ENCODE measurements around the gene KRT8. TPM values are rescaled to one million over a fixed set of nuclear protein-coding genes. Genes with fewer than 3 reads are reported as not detected.
A peak's percentile ranks its signal among the peaks of the same experiment; 100 is the strongest.

Gene KRT8
- total RNA-seq, 2 donors from 2014 or later = 182 to 536 TPM

DNA sequence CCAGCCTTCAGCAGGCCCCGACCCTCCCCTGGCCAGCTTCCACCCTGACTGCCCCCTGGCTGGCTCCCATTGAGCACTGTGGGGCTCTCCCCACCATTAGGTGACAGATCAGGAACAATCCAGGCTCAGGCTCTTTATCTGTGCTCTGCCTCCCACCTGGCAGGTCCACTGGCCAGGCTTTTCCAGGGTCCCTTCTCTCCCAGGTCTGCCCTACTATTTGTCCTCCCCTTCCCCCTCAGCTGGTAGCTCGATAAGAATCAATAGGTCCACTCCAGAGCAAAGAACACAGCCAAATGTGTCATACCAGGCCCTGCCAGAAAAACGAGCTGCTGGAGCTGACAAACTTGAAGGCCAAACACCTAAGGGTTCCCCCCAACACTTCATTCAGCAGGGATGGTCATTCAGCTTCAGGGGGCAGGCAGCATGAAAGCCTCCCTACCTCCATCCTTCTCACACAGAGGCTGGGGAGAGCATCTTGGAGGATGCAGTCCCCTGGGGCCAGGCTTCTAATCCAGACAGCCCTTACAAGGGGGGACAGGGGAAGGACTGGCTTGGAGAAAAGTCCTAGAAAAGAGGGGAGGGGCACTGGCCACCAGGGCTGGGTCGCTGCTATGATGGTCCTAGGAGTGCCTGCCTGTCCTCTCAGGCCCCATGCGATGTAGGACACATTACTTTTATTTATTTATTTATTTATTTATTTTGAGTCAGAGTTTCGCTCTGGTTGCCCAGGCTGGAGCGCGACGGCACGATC is 42.1 kb upstream of the KRT8 start:
- no peak overlapping the region for H3K4me3 ChIP-seq
- no peaks in the 10 kb centered on the region for H3K9me3 ChIP-seq
- 73% methylated on average over 10 of the region's 10 CpGs for WGBS
- no peaks in the 10 kb centered on the region for H3K36me3 ChIP-seq
- no peak for DNase-seq (ENCODE audit: low spot score)
- intact Hi-C loops (cut with DNase I) = no loop called here
- no peak for TF ChIP-seq POLR2A (IDR thresholded peaks at IDR 0.05)
- TF ChIP-seq POLR2AphosphoS5 (IDR thresholded peaks at IDR 0.05) = peak; percentile 31
- no peak for TF ChIP-seq CTCF (IDR thresholded peaks at IDR 0.05)
- no peaks in the 10 kb centered on the region for H3K27me3 ChIP-seq (replicated peaks; ENCODE audit: insufficient read depth)
- peaks cover 3% of the 10 kb centered on the region for H3K4me1 ChIP-seq (replicated peaks)
- H3K27ac ChIP-seq = peak overlapping the region; percentile 42 to 56

- WGBS = 20% methylated on average over 1 of the region's 1 CpG
- H3K27ac ChIP-seq = peak overlapping the region in 1 of 2 donors; percentile 56
Measured at GRCh38 chr12:52946334-52946733, 41.5 kb upstream of the KRT8 start.

DNA sequence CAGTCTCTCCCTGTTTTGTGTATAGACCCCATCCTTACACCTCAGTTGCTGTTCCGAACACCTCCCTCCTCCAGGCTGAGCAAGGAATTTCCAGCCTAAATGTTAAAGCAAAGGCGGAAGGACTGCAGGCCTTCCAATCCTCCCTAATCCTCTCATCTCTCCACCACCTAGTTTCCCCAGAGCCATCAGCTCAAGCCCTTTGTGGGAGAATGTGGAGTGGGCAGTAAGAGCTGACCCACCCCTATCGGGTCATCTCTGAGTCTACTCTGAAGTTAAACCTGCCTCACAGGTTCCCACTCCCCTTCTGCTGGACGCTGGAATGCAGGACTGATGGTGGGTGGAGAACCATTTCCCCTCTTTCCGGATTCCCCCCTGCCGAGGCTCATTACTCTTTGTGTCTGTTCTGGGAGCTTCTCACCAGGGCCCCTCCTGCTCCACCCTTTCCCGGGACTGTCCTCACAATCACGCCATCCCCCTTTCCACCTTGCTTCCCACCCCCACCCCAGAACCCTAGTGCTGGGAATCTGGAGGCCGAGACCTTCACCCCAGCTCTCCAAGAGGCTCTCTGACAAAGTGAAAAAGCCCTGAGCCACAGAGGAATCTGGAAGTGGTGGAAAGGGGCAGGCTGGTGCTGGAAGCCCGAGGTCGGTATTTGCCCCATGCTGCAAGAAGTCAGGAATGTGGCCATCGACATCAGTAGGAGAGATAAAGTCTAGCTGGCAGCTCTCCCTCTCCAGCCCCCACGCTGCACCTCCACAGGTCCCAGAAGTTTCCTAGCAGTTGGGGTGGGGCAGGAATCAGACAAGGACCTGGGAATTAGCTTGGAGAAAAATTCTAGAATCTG is 40.7 kb upstream of the KRT8 start:
- no peak overlapping the region for H3K4me3 ChIP-seq
- TF ChIP-seq POLR2A (IDR thresholded peaks at IDR 0.05) = no peak
- TF ChIP-seq POLR2AphosphoS5 (IDR thresholded peaks at IDR 0.05) = no peak
- TF ChIP-seq CTCF (IDR thresholded peaks at IDR 0.05) = no peak
- intact Hi-C loops (cut with DNase I) = no loop called here
- no peaks in the 10 kb centered on the region for H3K36me3 ChIP-seq
- 46% methylated on average over 13 of the region's 13 CpGs for WGBS
- H3K27me3 ChIP-seq (replicated peaks; ENCODE audit: insufficient read depth) = no peaks in the 10 kb centered on the region
- no peak overlapping the region for H3K27ac ChIP-seq
- H3K4me1 ChIP-seq (replicated peaks) = no peaks in the 10 kb centered on the region
- no peaks in the 10 kb centered on the region for H3K9me3 ChIP-seq
- no peak for DNase-seq (ENCODE audit: low spot score)

More at GRCh38 chr12:52946334-52946733, 41.5 kb upstream of the KRT8 start:
- no peak for TF ChIP-seq CTCF (IDR thresholded peaks at IDR 0.05)
- no peak for TF ChIP-seq POLR2AphosphoS5 (IDR thresholded peaks at IDR 0.05)
- TF ChIP-seq POLR2A (IDR thresholded peaks at IDR 0.05) = no peak
- no peak for DNase-seq (ENCODE audit: low spot score)
- H3K27me3 ChIP-seq (replicated peaks; ENCODE audit: insufficient read depth) = no peaks in the 10 kb centered on the region
- no peaks in the 10 kb centered on the region for H3K36me3 ChIP-seq
- H3K4me3 ChIP-seq = no peak overlapping the region
- intact Hi-C loops (cut with DNase I) = no loop called here
- H3K9me3 ChIP-seq = no peaks in the 10 kb centered on the region
- H3K4me1 ChIP-seq (replicated peaks) = peaks cover 3% of the 10 kb centered on the region

- no peak overlapping the region for H3K27ac ChIP-seq
- H3K27me3 ChIP-seq (replicated peaks; ENCODE audit: insufficient read depth) = no peaks in the 10 kb centered on the region
- 95% methylated on average over 8 of the region's 8 CpGs for WGBS
- H3K4me1 ChIP-seq (replicated peaks) = no peaks in the 10 kb centered on the region
- no peak overlapping the region for H3K4me3 ChIP-seq
- no peaks in the 10 kb centered on the region for H3K9me3 ChIP-seq
- intact Hi-C loops (cut with DNase I) = no loop called here
- TF ChIP-seq POLR2AphosphoS5 (IDR thresholded peaks at IDR 0.05) (no peak), CTCF (IDR thresholded peaks at IDR 0.05) (no peak), POLR2A (IDR thresholded peaks at IDR 0.05) (no peak)
- H3K36me3 ChIP-seq = no peaks in the 10 kb centered on the region
- DNase-seq (ENCODE audit: low spot score) = no peak
Measured at GRCh38 chr12:52944683-52945388, 40.0 kb upstream of the KRT8 start.

Data from prostate gland (tissue), 2 donors.